Stimulated activated CD4-positive, alpha-beta T cell treated with anti-CD3 and anti-CD28 coated beads, Interleukin-15, amount 100 ng/mL, for 48 hours (primary cell): Measurements from ENCODE around the gene SLC10A7.

Experiments used
- DNase-seq, 2 donors: peaks; one replicate each; pipeline ENCODE4 v3.0.0-alpha.2; 2020; ENCODE audit warnings: low read depth in 2 of 2

Gene SLC10A7

GRCh38 chr4:146495269-146495668 lies 26.5 kb downstream of the SLC10A7 start:
- DNase-seq, result no peak

- no peak for DNase-seq
Observed at GRCh38 chr4:146494143-146494542, 27.6 kb downstream of the SLC10A7 start.

GRCh38 chr4:146490106-146490505 lies 31.6 kb downstream of the SLC10A7 start:
- DNase-seq, result no peak

GRCh38 chr4:146488495-146489174 lies 33.1 kb downstream of the SLC10A7 start:
- no peak for DNase-seq

- no peak for DNase-seq
Observed at GRCh38 chr4:146486565-146486964, 35.2 kb downstream of the SLC10A7 start.

- DNase-seq, result no peak
Observed at GRCh38 chr4:146485968-146486367, 35.8 kb downstream of the SLC10A7 start.

GRCh38 chr4:146482788-146483187 lies 39.0 kb downstream of the SLC10A7 start:
- no peak for DNase-seq

GRCh38 chr4:146481246-146481645 lies 40.5 kb downstream of the SLC10A7 start:
- no peak for DNase-seq

- DNase-seq, result no peak
Observed at GRCh38 chr4:146478009-146478408, 43.7 kb downstream of the SLC10A7 start.

GRCh38 chr4:146477054-146477453 lies 44.7 kb downstream of the SLC10A7 start:
- no peak for DNase-seq

- DNase-seq, result no peak
Observed at GRCh38 chr4:146472404-146472803, 49.3 kb downstream of the SLC10A7 start.

GRCh38 chr4:146470604-146471003 lies 51.1 kb downstream of the SLC10A7 start:
- no peak for DNase-seq

- no peak for DNase-seq
Observed at GRCh38 chr4:146469022-146469421, 52.7 kb downstream of the SLC10A7 start.

GRCh38 chr4:146465628-146466027 lies 56.1 kb downstream of the SLC10A7 start:
- no peak for DNase-seq

- no peak for DNase-seq
Observed at GRCh38 chr4:146462251-146462650, 59.5 kb downstream of the SLC10A7 start.

GRCh38 chr4:146458594-146458993 lies 63.1 kb downstream of the SLC10A7 start:
- no peak for DNase-seq

GRCh38 chr4:146456681-146457080 lies 65.1 kb downstream of the SLC10A7 start:
- DNase-seq, result no peak

- no peak for DNase-seq
Observed at GRCh38 chr4:146453181-146453807, 68.4 kb downstream of the SLC10A7 start.

GRCh38 chr4:146450524-146450923 lies 71.2 kb downstream of the SLC10A7 start:
- no peak for DNase-seq

GRCh38 chr4:146446555-146446954 lies 75.2 kb downstream of the SLC10A7 start:
- DNase-seq, result no peak

- DNase-seq, result no peak
Observed at GRCh38 chr4:146445198-146446150, 76.3 kb downstream of the SLC10A7 start.

- DNase-seq, result no peak
Observed at GRCh38 chr4:146443525-146443924, 78.2 kb downstream of the SLC10A7 start.
